Activated naive CD4-positive, alpha-beta T cell treated with anti-CD3 and anti-CD28 coated beads for 36 hours (primary cell): ENCODE measurements around the gene GMEB2. TPM values are rescaled to one million over a fixed set of nuclear protein-coding genes. Genes with fewer than 3 reads are reported as not detected.
A peak's percentile ranks its signal among the peaks of the same experiment; 100 is the strongest.
"Not testable (repeated sequence)": the region's sequence is repeated elsewhere in the genome, so short reads cannot be mapped to it uniquely, and the experiment has no call there.

Source experiments
- CTCF ChIA-PET: fragments of 350-600 bp; sonication (Branson Sonifier 250); formaldehyde crosslinking; loops from one replicate; lab custom pipeline; 2021; ENCODE audit warnings: antibody characterized with exemption; lab: Charles Lee
- DNase-seq: peaks from one replicate; pipeline ENCODE4 v3.0.0-alpha.2; 2020
- H3K27ac Mint-ChIP-seq: one replicate; pipeline ENCODE4 v1.8.0; 2021; ENCODE audit warnings: mild to moderate bottlenecking, mixed read lengths
- H3K27me3 Mint-ChIP-seq: one replicate; pipeline ENCODE4 v1.8.0; 2021; ENCODE audit warnings: low read depth, mixed read lengths
- H3K36me3 Mint-ChIP-seq: one replicate; pipeline ENCODE4 v1.8.0; 2021; ENCODE audit warnings: low read depth, mixed read lengths
- H3K4me1 Mint-ChIP-seq: one replicate; pipeline ENCODE4 v1.8.0; 2021; ENCODE audit warnings: low read depth, mixed read lengths
- H3K4me3 Mint-ChIP-seq: one replicate; pipeline ENCODE4 v1.8.0; 2021; ENCODE audit warnings: mild to moderate bottlenecking, moderate library complexity, mixed read lengths
- H3K9me3 Mint-ChIP-seq: one replicate; pipeline ENCODE4 v1.8.0; 2021; ENCODE audit warnings: mixed read lengths
- intact Hi-C: fragments of 100-400 bp; cut with micrococcal nuclease; formaldehyde crosslinking; loops from one replicate; pipeline ENCODE4 v1.15.1; 2023
- total RNA-seq, 2 experiments: library from RNA; stranded (reverse); gene quantifications; one replicate each; pipeline ENCODE4 v1.2.3, GENCODE V29; 2021

Gene GMEB2, protein sequence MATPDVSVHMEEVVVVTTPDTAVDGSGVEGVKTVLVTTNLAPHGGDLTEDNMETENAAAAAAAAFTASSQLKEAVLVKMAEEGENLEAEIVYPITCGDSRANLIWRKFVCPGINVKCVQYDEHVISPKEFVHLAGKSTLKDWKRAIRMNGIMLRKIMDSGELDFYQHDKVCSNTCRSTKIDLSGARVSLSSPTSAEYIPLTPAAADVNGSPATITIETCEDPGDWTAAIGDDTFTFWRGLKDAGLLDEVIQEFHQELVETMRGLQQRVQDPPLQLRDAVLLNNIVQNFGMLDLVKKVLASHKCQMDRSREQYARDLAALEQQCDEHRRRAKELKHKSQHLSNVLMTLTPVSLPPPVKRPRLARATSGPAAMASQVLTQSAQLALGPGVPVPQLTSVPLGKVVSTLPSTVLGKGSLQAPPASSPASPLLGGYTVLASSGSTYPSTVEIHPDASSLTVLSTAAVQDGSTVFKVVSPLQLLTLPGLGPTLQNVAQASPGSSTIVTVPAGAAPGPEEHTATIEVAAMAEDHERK
- total RNA-seq = 10 to 100 TPM; 16.7 to 18.0 TPM

DNA sequence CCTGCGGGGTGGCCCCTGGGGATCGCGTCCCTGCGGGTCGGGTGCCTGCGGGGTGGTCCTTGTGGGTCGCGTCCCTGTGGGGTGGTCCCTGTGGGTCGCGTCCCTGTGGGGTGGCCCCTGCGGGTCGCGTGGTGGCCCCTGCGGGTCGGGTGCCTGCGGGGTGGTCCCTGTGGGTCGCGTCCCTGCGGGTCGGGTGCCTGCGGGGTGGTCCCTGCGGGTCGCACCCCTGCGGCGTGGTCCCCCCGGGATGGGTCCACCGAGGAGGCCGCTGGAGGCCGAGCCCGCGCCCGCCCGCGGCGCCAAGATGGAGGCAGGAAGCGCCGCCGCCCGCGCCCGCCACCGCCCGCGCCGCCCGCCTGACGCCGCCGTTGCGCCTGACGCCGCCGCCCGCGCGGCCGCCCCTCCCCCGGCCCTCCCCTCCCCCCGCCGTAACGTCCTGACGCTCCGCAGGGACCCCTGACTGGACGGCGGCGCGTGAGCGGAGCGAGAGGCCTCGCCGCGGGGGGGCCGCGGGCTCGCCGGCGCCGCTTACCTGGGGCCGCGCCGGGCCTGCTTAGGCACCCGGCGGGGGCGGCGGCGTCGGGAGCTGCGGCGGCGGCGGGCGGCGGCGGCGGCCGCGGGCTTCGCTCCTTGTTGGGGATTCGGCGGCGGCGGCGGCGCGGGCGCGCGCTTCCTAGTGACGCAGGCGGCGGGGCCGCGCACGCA, at the start of gene GMEB2:
Gene GMEB2 (minus strand): TSS at position 678 of the 705 bp plus-strand sequence. CDS start 7,704 bp downstream, outside the sequence.
- Mint-ChIP-seq H3K27ac (peak within 1 kb of the TSS; percentile 97), H3K9me3 (no peaks in the 10 kb centered on the region), H3K36me3 (peaks cover 17% of the 10 kb centered on the region), H3K27me3 (no peaks in the 10 kb centered on the region), H3K4me3 (peak within 1 kb of the TSS; percentile 99), H3K4me1 (peaks cover 50% of the 10 kb centered on the region)
- intact Hi-C loops = loop anchor here (1.0 to 10.0 kb wide), 6 partner anchors 9 to 330 kb away; partner anchors contain the start of genes ARFRP1, LIME1, PTK6 and SLC2A4RG
- peak; percentile 70 for DNase-seq
- CTCF ChIA-PET = interaction anchor here (1.0 kb wide), 1 partner anchor 15 kb away, joined by 3 read pairs; no protein-coding TSS in a partner anchor

DNA sequence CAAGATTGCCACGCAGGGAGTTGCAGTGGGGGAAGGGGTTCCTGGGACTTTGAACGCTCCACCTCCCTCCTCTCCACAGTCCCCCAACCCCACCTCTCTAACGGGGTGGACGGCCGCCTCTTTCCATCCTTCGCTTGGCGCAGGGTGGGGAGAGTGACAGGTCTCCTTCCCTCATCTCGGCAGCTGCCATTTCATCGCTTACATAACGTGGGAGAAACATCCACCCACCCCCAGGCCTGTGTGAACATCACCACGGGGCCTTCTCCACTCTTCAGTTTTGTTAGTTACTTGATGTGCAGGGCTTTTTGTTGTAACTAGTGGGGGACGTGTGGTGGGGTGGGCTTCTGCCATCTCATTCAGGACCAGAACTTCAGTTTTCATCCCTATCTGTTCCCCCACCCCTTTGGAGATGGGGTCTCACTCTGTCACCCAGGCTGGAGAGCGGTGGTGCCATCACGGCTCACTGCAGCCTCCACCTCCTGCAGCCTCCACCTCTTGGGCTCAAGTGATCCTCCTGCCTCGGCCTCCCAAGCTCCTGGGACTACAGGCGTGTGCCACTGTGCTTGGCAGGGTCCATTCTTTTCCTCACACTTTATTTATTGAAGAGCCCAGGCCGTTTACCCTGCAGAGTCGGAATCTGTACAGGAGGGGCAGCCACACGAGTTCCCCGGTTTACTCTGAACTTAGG, 48.9 kb upstream of the GMEB2 start:
- no peaks in the 10 kb centered on the region for H3K9me3 Mint-ChIP-seq
- DNase-seq = no peak
- no peak overlapping the region for H3K27ac Mint-ChIP-seq
- CTCF ChIA-PET = no interaction called here
- H3K36me3 Mint-ChIP-seq = peaks cover 16% of the 10 kb centered on the region
- no peaks in the 10 kb centered on the region for H3K4me1 Mint-ChIP-seq
- H3K27me3 Mint-ChIP-seq = no peaks in the 10 kb centered on the region
- H3K4me3 Mint-ChIP-seq = no peak overlapping the region
- intact Hi-C loops = no loop called here

DNA sequence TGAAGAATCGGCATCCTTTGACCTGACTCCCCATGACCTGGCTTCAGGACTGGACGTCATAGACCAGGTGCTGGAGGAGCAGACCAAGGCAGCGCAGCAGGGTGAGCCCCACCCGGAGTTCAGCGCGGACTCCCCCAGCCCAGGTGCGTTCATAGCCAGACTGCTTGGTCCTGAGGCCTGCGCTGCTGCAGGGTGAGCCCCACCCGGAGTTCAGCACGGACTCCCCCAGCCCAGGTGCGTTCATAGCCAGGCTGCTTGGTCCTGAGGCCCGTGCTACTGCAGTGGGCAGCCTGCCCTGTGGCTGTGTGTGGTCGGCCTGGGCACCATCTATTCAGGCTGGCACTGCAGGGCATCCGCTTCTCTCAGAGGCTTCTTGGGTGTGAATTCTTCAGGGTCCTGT, 47.0 kb upstream of the GMEB2 start:
- Mint-ChIP-seq H3K27ac (no peak overlapping the region), H3K36me3 (peaks cover 18% of the 10 kb centered on the region), H3K4me1 (no peaks in the 10 kb centered on the region), H3K27me3 (no peaks in the 10 kb centered on the region), H3K4me3 (no peak overlapping the region), H3K9me3 (no peaks in the 10 kb centered on the region)
- DNase-seq = no peak
- CTCF ChIA-PET = no interaction called here
- intact Hi-C loops = no loop called here

DNA sequence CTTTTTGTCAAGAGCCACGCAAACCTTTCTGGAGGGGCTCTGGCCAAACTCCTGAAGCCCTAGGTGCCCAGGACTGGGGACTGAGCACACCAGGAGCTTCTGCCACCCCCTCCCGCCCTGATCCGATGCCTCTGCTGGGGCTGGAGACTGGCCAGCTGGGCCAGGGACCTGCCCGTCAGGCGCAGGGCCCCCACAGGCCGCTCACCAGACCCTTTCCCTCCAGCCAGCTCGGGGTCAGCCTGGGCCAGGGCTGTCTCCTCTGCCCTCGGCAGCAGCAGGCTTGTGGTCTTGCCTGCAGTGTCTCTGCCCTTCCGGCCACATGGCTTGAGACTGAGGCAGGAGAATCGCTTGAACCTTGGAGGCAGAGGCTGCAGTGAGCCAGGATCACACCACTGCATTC, 45.8 kb upstream of the GMEB2 start:
- Mint-ChIP-seq H3K4me3 (no peak overlapping the region), H3K27me3 (no peaks in the 10 kb centered on the region), H3K4me1 (no peaks in the 10 kb centered on the region), H3K9me3 (no peaks in the 10 kb centered on the region), H3K27ac (no peak overlapping the region), H3K36me3 (peaks cover 24% of the 10 kb centered on the region)
- CTCF ChIA-PET = interaction anchor here (1.1 kb wide), 1 partner anchor 56 kb away, joined by 3 read pairs; no protein-coding TSS in a partner anchor
- intact Hi-C loops = no loop called here
- DNase-seq = no peak

DNA sequence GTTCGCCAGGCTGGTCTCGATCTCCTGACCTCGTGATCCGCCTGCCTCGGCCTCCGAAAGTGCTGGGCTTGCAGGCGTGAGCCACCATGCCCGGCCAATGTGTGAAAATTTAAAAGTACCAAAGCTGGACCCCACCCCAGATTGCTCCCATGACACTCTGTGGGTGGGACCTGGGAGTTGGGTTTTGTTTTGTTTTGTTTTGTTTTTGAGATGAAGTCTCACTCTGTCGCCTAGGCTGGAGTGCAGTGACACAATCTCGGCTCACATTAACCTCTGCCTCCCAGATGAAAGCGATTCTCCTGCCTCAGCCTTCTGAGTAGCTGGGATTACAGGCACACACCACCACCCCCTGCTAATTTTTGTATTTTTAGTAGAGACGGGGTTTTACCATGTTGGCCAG, 44.8 kb upstream of the GMEB2 start:
- H3K9me3 Mint-ChIP-seq, H3K27ac Mint-ChIP-seq, DNase-seq, H3K4me3 Mint-ChIP-seq, H3K4me1 Mint-ChIP-seq, H3K27me3 Mint-ChIP-seq, intact Hi-C loops: not testable (repeated sequence)
- CTCF ChIA-PET = interaction anchor here (1.1 kb wide), 1 partner anchor 55 kb away, joined by 3 read pairs; no protein-coding TSS in a partner anchor
- peaks cover 27% of the 10 kb centered on the region for H3K36me3 Mint-ChIP-seq

DNA sequence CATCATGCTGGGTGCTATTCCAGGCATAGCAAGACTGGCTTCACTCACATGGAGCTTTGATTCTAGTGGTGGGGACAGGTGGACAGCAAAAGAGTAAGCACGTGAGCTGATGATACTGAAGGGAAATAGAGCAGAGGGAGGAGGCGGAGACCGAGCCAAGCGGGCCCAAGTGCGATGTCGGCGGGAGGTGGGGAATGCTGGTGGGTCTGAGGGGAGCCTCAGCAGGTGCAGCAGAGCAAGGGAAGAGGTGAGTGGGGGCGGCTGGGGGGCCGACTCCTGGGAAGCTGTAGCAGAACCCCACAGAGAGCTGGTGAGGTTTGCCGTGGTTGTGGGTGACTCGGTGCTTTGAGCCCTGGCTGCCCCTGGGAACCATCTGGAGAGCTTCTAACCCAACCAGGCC, 41.5 kb upstream of the GMEB2 start:
- no peak overlapping the region for H3K4me3 Mint-ChIP-seq
- no peaks in the 10 kb centered on the region for H3K27me3 Mint-ChIP-seq
- intact Hi-C loops = no loop called here
- H3K9me3 Mint-ChIP-seq = no peaks in the 10 kb centered on the region
- CTCF ChIA-PET = interaction anchor here (0.7 kb wide), 1 partner anchor 52 kb away, joined by 4 read pairs; no protein-coding TSS in a partner anchor
- H3K4me1 Mint-ChIP-seq = no peaks in the 10 kb centered on the region
- peaks cover 17% of the 10 kb centered on the region for H3K36me3 Mint-ChIP-seq
- H3K27ac Mint-ChIP-seq = no peak overlapping the region
- DNase-seq = no peak

DNA sequence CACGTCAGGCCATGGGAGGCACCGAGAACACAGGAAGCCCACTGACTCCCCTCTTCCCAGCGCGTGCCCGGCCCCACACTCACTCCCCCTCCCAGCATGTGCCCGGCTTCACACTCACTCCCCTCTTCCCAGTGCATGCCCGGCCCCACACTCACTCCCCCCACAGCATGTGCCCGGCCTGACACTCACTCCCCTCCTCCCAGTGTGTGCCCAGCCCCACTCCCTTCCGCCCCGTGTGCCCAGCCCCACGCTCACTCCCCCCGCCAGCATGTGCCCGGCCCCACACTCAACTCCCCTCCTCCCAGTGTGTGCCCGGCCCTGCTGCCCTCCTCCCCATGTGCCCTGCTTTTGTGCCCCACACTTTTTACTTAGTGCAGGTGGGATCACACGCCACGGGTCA, 41.0 kb upstream of the GMEB2 start:
- Mint-ChIP-seq H3K9me3 (no peaks in the 10 kb centered on the region), H3K36me3 (peaks cover 17% of the 10 kb centered on the region), H3K27ac (no peak overlapping the region), H3K4me1 (no peaks in the 10 kb centered on the region), H3K27me3 (no peaks in the 10 kb centered on the region), H3K4me3 (no peak overlapping the region)
- no peak for DNase-seq
- CTCF ChIA-PET = interaction anchor here (0.7 kb wide), 1 partner anchor 52 kb away, joined by 4 read pairs; no protein-coding TSS in a partner anchor
- intact Hi-C loops = no loop called here

DNA sequence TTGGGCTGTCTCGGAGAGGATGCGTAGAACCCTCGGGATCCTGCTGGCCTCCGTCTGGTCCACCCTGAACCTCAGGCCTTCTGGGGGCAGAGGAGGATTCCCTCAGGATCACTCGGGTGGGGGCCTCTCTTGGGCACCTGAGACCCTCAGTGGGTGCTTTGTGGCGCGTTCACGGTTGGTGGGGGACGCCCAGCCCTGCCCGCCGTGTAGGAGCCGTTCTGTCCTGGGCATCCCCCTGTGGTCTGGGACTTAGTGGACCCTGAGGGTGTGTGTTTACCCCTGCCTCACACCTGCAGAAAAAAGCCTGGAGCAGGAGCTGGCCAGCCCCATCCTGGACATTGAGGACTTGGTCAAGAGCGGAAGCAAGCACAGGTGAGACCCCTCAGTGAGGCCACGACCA, 38.8 kb upstream of the GMEB2 start:
- no peaks in the 10 kb centered on the region for H3K27me3 Mint-ChIP-seq
- no peak overlapping the region for H3K4me3 Mint-ChIP-seq
- no peak for DNase-seq
- no peak overlapping the region for H3K27ac Mint-ChIP-seq
- CTCF ChIA-PET = no interaction called here
- no peaks in the 10 kb centered on the region for H3K9me3 Mint-ChIP-seq
- intact Hi-C loops = no loop called here
- H3K36me3 Mint-ChIP-seq = peaks cover 20% of the 10 kb centered on the region
- peaks cover 1% of the 10 kb centered on the region for H3K4me1 Mint-ChIP-seq

DNA sequence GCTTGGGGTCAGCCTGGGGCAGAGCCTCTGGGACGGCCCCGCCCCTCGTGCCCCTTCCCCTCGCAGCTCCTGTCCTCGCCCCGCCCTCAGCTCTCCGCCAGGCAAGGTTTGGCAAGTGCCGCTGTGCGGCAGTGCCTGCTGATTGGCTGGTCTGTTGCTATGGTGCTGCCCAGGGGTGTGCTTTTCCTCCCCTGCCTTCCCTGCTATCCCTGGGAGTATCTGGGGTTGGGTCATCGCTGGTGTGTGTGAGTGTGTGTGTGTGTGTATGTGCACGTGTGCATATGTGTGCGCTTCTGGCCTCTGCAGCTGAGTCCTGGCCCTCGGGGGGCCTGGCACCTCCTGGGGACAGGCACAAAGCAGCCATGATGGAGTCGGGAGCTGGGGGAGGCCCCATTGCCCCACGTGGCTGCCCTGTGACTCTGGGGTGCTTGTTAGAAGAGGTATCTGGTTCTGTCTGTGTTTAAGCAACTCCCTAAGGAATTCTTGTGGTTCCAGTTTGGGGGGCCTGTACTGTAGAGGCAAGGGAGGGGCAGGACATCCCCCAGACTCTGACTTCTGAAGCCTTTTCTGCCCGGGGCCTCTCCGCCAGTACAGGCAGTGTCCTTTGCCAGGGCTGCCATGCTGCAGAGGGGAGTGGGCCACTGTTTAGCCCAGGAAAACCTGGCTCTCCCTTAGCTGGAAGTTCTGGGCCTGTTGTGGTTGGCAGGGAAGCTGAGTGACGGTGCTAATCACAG, 38.1 kb upstream of the GMEB2 start:
- CTCF ChIA-PET = no interaction called here
- intact Hi-C loops = no loop called here
- Mint-ChIP-seq H3K4me1 (peaks cover 6% of the 10 kb centered on the region), H3K9me3 (no peaks in the 10 kb centered on the region), H3K27me3 (no peaks in the 10 kb centered on the region), H3K27ac (peak overlapping the region; percentile 47), H3K36me3 (peaks cover 23% of the 10 kb centered on the region), H3K4me3 (no peak overlapping the region)
- DNase-seq = no peak

DNA sequence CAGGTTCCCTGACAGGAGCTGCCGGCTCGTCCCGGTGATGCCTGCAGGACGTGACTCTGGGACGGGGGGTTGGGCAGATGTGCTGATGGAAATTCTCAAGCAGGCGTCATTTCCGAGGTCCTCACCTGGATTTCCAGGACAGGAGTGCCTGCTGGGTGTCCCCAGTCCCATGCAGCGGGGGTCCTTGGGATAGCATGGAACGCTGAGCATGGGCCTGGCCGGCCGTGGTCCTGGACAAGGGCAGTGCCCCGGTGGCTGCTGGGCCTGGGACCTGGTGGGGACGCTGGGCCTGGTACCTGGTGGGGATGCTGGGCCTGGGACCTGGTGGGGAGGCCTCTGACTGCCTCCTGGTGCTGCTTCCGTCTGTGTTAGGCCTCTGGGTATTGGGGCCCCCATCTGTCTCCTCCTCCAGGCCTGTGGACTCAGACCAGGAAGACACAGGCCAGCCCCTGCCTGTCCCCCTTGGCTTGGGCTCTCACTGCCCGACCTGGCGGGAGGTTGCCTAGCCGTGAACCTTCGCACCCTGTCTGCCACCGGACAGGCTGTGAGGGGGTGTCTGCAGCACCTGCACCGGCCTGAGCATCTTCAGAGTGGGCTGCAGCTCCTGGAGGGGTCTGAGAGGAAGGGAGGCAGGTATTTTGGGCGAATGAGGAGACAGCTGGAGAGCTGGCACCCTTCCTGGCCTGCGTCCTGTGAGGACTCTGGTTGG, 37.4 kb upstream of the GMEB2 start:
- H3K9me3 Mint-ChIP-seq = no peaks in the 10 kb centered on the region
- peaks cover 26% of the 10 kb centered on the region for H3K36me3 Mint-ChIP-seq
- H3K27me3 Mint-ChIP-seq = no peaks in the 10 kb centered on the region
- peaks cover 13% of the 10 kb centered on the region for H3K4me1 Mint-ChIP-seq
- DNase-seq = no peak
- CTCF ChIA-PET = no interaction called here
- intact Hi-C loops = no loop called here
- no peak overlapping the region for H3K4me3 Mint-ChIP-seq
- no peak overlapping the region for H3K27ac Mint-ChIP-seq

DNA sequence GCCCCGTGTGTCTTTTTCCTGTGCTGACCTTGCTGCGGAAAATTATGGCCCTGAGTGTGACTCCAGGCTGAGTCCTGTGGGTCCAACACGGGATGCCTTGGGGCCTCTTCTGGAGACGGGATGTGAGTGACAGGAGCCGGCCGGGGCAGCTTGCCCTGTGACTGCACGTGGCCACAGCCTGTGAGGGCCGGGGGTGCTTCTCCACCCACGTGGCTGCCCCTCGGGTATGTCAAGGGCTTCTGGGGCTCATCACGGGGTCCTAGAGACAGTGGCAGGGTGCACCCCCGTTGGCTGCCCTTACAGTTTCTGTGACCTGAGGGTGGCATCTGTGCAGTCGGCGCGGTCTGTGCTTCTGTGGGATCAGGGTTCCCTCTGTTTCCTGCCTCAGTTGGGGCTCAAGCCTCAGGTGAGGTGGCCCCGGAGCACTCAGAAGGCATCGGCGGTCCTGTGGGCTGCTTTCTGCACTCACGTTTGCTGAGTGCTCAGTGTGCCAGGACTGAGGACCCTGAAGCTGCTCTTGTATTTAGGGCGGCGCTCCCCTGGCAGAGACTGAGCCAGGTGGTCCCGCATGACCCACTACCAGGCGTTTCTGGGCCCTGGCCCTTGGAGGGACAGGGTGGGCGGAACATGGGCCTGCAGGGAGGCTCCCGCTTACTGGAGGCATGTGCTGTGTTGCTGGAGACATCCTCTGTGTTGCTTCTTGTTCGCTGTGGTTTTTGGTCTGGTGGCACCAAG, 36.6 kb upstream of the GMEB2 start:
- CTCF ChIA-PET = no interaction called here

More for the DNA sequence above, 36.6 kb upstream of the GMEB2 start:
- Mint-ChIP-seq H3K27ac (no peak overlapping the region), H3K9me3 (no peaks in the 10 kb centered on the region), H3K36me3 (peaks cover 20% of the 10 kb centered on the region), H3K4me1 (peaks cover 19% of the 10 kb centered on the region), H3K27me3 (no peaks in the 10 kb centered on the region), H3K4me3 (no peak overlapping the region)
- no peak for DNase-seq
- intact Hi-C loops = no loop called here
